Measurements from ENCODE around the gene GPR141. TPM values are rescaled to one million over a fixed set of nuclear protein-coding genes. Genes with fewer than 3 reads are reported as not detected.

GPR141 gene
- total RNA-seq, 2 experiments from 2014 or later: not detected

GRCh38 chr7:37671876-37672275 lies 11.7 kb upstream of the GPR141 start:
- no peak for TF ChIP-seq EZH2phosphoT487 (IDR thresholded peaks at IDR 0.05; ENCODE audit: borderline replicate concordance, low read depth, low read length)
- TF ChIP-seq CTCF (conservative IDR thresholded peaks at IDR 0.05; ENCODE audit: low read length): no peak
- ChIA-PET CTCF (ENCODE audit: unreplicated experiment) (no interaction called here), POLR2A (interaction anchor here (0.5 kb wide), 1 partner anchor 81 kb away, joined by 4 read pairs; no protein-coding TSS in a partner anchor)
- BruUV-seq (replicated peaks): no TSS peak
- no peak overlapping the region for H2AFZ ChIP-seq (ENCODE audit: low read length)
- H3K27ac ChIP-seq (ENCODE audit: low read depth, low read length, poor library complexity, severe bottlenecking): no peak overlapping the region
- no peak for DNase-seq (ENCODE audit: low spot score)
- no peaks in the 10 kb centered on the region for H3K9me3 ChIP-seq (ENCODE audit: low read length)
- no peaks in the 10 kb centered on the region for H3K36me3 ChIP-seq (ENCODE audit: insufficient read depth, low read length)
- intact Hi-C loops (cut with micrococcal nuclease; ENCODE audit: unreplicated experiment): no loop called here
- no peak overlapping the region for H3K4me3 ChIP-seq (ENCODE audit: low read depth, low read length, poor library complexity, severe bottlenecking)
- H4K20me1 ChIP-seq (ENCODE audit: insufficient read depth, low read length): no peaks in the 10 kb centered on the region
- H3K4me2 ChIP-seq (ENCODE audit: low read length): no peak overlapping the region
- H3K79me2 ChIP-seq (ENCODE audit: insufficient read depth, low read depth, low read length): no peaks in the 10 kb centered on the region
- no peaks in the 10 kb centered on the region for H3K4me1 ChIP-seq (ENCODE audit: insufficient read depth, low read length, poor library complexity, severe bottlenecking)
- H3K9me2 ChIP-seq (ENCODE audit: insufficient read depth, low read length): no peaks in the 10 kb centered on the region

- no peak for DNase-seq (ENCODE audit: low spot score)
- ChIA-PET POLR2A (no interaction called here), CTCF (ENCODE audit: unreplicated experiment) (no interaction called here)
- H4K20me1 ChIP-seq (ENCODE audit: insufficient read depth, low read length): no peaks in the 10 kb centered on the region
- H2AFZ ChIP-seq (ENCODE audit: low read length): no peak overlapping the region
- intact Hi-C loops (cut with micrococcal nuclease; ENCODE audit: unreplicated experiment): no loop called here
- H3K4me3 ChIP-seq (ENCODE audit: low read depth, low read length, poor library complexity, severe bottlenecking): no peak overlapping the region
- BruUV-seq (replicated peaks): no TSS peak
- H3K4me1 ChIP-seq (ENCODE audit: insufficient read depth, low read length, poor library complexity, severe bottlenecking): no peaks in the 10 kb centered on the region
- H3K9me3 ChIP-seq (ENCODE audit: low read length): no peaks in the 10 kb centered on the region
- no peak overlapping the region for H3K4me2 ChIP-seq (ENCODE audit: low read length)
- no peak overlapping the region for H3K27ac ChIP-seq (ENCODE audit: low read depth, low read length, poor library complexity, severe bottlenecking)
- no peaks in the 10 kb centered on the region for H3K79me2 ChIP-seq (ENCODE audit: insufficient read depth, low read depth, low read length)
- H3K36me3 ChIP-seq (ENCODE audit: insufficient read depth, low read length): no peaks in the 10 kb centered on the region
- no peaks in the 10 kb centered on the region for H3K9me2 ChIP-seq (ENCODE audit: insufficient read depth, low read length)
- TF ChIP-seq EZH2phosphoT487 (IDR thresholded peaks at IDR 0.05; ENCODE audit: borderline replicate concordance, low read depth, low read length) (no peak), CTCF (conservative IDR thresholded peaks at IDR 0.05; ENCODE audit: low read length) (no peak)
Observed at GRCh38 chr7:37672926-37673325, 10.6 kb upstream of the GPR141 start.

- no peak for DNase-seq (ENCODE audit: low spot score)
- intact Hi-C loops (cut with micrococcal nuclease; ENCODE audit: unreplicated experiment): no loop called here
Observed at GRCh38 chr7:37673523-37673922, 10.0 kb upstream of the GPR141 start.

More at GRCh38 chr7:37673523-37673922, 10.0 kb upstream of the GPR141 start:
- ChIA-PET CTCF (ENCODE audit: unreplicated experiment) (no interaction called here), POLR2A (no interaction called here)
- no peaks in the 10 kb centered on the region for H4K20me1 ChIP-seq (ENCODE audit: insufficient read depth, low read length)
- H3K4me2 ChIP-seq (ENCODE audit: low read length): no peak overlapping the region
- H3K9me2 ChIP-seq (ENCODE audit: insufficient read depth, low read length): no peaks in the 10 kb centered on the region
- H2AFZ ChIP-seq (ENCODE audit: low read length): no peak overlapping the region
- H3K79me2 ChIP-seq (ENCODE audit: insufficient read depth, low read depth, low read length): no peaks in the 10 kb centered on the region
- H3K36me3 ChIP-seq (ENCODE audit: insufficient read depth, low read length): no peaks in the 10 kb centered on the region
- TF ChIP-seq CTCF (conservative IDR thresholded peaks at IDR 0.05; ENCODE audit: low read length): no peak
- no peak for TF ChIP-seq EZH2phosphoT487 (IDR thresholded peaks at IDR 0.05; ENCODE audit: borderline replicate concordance, low read depth, low read length)
- no peaks in the 10 kb centered on the region for H3K9me3 ChIP-seq (ENCODE audit: low read length)
- no peak overlapping the region for H3K27ac ChIP-seq (ENCODE audit: low read depth, low read length, poor library complexity, severe bottlenecking)
- H3K4me3 ChIP-seq (ENCODE audit: low read depth, low read length, poor library complexity, severe bottlenecking): no peak overlapping the region
- BruUV-seq (replicated peaks): no TSS peak
- no peaks in the 10 kb centered on the region for H3K4me1 ChIP-seq (ENCODE audit: insufficient read depth, low read length, poor library complexity, severe bottlenecking)
